Measurements from ENCODE around the gene FAM76A.
A peak's percentile ranks its signal among the peaks of the same experiment; 100 is the strongest.
"Not testable (repeated sequence)": the region's sequence is repeated elsewhere in the genome, so short reads cannot be mapped to it uniquely, and the experiment has no call there.

Gene FAM76A

GRCh38 chr1:27726173-27727044 lies 648 bp downstream of the FAM76A start:
- DNase-seq = peak; percentile 4

DNA sequence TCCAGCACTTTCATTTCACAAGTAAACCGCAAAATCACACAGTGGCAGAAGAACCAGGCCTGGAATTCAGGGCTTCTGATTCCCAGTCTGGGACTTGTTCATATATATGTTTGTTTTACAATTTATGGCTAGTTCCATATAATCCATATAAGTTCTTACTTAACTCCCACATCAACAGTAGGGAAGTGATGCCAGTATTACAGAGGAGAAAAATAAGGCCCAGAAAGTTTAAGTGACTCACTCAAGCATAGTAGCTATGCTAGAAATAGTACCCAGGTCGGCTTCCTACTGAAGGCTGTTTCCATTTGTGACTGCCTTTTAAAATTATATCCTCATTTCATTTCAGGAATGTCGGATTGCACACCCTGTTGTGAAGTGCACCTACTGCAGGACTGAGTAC lies 1.4 kb downstream of the FAM76A start:
- no peak for DNase-seq

GRCh38 chr1:27736252-27736651 lies 10.5 kb downstream of the FAM76A start:
- no peak for DNase-seq

DNA sequence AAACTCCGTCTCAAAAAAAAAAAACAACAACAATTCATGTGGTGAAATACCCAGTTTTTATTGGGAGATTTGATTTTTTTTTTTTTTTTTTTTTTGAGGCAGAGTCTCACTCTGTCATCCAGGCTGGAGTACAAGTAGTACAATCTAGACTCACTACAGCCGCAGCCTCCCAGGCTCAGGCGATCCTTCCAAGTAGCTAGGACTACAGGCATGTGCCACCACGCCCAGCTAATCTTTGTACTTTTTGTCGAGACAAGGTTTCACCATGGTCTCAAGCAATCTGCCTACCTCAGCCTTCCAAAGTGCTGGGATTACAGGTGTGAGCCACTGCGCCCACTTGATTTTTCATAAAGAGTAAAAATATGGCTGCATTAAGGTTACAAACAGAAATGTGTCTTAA lies 15.4 kb downstream of the FAM76A start:
- no peak for DNase-seq

DNA sequence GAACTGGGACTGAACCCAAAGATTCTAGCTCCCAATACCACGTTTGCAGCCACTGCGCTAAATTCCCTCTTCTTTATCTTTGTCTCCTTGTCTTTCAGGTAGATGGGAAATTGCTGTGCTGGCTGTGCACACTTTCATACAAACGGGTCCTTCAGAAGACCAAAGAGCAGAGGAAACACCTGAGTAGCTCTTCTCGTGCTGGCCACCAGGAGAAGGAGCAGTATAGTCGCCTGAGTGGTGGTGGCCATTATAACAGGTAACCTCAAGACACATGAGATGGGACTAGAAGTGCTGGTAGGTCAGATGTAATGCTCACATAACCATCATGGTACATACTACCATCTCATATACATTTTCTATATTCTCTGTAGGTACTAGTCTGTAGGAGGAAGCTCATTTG lies 18.8 kb downstream of the FAM76A start:
- DNase-seq = no peak

- no peak for DNase-seq
Measured at GRCh38 chr1:27745466-27745865, 19.7 kb downstream of the FAM76A start.

GRCh38 chr1:27752360-27752759 lies 26.6 kb downstream of the FAM76A start:
- no peak for DNase-seq

- DNase-seq = no peak
Measured at GRCh38 chr1:27755286-27755685, 29.5 kb downstream of the FAM76A start.

DNA sequence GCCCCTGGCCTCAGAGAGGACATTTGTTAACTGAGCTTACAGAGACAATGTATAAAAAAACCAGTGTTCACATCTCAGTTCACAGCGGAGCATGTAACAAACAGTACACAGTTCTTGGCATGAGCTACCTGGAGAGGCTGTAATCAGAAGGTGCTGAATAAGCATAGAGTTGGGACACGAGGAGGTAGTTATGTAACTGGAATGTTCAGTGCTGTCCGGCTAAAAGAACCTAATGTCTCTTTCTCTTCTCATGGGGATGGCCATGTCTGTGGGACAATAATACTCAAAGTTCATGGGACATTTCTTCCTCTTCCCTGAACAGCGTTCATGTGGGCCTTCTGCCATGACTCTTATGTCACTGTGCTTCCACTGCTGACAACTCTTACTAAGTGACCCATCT lies 30.1 kb downstream of the FAM76A start:
- DNase-seq = no peak

- no peak for DNase-seq
Measured at GRCh38 chr1:27759236-27759635, 33.5 kb downstream of the FAM76A start.

DNA sequence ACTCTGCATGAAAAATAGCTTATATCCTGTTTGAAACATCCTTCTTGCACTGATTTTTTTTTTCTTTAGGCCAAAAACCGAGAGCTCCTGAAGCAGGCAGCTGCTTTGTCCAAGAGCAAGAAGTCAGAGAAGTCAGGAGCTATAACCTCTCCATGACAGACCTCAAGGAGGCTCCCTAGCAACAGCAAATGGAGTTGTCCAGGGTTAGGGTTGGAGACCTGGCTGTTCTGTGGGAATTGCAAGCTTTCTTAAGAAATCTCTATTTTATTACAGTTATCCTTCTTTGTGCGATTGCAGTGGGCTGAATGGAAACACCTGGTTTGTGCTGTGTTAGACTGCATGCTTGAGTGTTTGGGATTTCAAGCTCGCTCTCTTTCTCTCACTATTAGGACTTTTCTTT lies 34.7 kb downstream of the FAM76A start:
- no peak for DNase-seq

DNA sequence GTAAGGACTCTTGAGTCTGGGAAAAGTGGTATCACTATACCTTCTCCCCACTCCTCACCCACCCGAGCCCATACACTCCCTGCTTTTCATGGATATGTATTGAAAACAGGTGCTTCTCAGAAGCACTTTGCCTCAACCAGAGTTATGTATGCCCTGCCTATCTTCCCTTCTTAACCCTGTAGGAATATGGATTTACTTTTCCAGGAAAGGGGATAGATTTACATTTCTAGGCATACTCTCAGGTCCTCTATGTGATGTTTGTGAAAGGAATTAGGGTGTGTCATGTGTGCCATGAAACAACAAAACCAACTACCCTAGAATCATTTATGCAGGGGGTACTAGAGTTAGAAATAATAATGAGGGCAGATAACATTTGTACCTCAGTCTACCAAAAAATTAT lies 36.3 kb downstream of the FAM76A start:
- no peak for DNase-seq

DNA sequence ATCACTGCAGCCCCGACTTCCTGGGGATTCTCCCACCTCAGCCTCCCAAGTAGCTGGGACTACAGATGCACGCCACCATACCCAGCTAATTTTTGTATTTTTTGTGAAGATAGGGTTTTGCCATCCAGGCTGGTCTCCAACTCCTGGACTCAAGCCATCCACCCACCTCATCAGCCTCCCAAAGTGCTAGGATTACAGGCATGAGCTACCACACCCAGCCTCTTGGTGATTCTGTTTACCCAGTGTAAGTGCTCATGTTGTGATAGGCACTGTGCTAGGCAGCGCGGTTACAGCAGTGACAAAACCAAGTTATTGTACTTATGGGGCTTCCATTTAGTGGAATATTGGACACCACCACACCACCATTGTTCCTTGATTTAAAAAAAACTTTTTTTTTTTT lies 37.6 kb downstream of the FAM76A start:
- DNase-seq = peak; percentile 23

- DNase-seq = no peak
Measured at GRCh38 chr1:27770293-27770830, 44.6 kb downstream of the FAM76A start.

DNA sequence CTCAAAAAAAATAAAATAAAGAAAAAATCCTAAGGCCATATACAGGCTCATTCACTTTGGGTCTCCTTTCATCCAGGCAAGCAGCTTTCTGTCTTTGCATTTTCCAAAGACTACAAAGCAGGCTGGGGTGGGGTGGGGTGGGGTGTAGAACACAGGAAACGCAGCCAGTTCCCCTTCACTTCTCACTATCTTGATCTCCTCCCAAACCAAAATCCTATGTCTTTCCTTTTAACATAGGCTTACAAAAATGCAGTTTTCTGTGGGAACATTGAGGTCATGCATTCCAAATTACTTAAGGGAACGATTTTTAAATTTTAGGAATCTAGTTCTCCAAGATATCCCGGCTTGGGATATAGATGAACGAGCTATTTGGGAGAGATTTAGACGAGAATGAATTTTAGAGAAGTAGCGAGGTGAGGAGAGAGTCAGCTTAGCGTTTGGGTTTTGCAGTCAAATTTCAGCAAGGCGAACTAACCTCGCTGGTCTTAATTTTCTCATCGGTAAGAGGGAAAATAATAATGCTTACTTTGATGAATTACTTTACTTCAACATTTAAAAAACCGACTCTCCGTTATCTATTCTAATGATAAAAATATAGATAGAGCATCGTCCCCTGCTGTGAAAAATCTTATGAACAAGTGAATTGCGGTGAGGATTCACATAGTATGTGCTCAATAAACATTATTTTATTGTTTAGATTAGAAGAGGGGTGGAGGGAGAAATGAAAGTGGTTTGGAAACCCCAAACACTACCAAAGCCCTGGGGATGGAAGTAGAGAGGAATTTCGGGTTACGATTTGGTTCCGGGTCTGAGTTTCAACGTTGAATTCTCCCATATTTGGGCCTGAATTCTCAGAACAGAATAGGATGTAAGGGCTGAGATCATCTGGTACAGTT lies 46.5 kb downstream of the FAM76A start:
- no peak for DNase-seq

DNA sequence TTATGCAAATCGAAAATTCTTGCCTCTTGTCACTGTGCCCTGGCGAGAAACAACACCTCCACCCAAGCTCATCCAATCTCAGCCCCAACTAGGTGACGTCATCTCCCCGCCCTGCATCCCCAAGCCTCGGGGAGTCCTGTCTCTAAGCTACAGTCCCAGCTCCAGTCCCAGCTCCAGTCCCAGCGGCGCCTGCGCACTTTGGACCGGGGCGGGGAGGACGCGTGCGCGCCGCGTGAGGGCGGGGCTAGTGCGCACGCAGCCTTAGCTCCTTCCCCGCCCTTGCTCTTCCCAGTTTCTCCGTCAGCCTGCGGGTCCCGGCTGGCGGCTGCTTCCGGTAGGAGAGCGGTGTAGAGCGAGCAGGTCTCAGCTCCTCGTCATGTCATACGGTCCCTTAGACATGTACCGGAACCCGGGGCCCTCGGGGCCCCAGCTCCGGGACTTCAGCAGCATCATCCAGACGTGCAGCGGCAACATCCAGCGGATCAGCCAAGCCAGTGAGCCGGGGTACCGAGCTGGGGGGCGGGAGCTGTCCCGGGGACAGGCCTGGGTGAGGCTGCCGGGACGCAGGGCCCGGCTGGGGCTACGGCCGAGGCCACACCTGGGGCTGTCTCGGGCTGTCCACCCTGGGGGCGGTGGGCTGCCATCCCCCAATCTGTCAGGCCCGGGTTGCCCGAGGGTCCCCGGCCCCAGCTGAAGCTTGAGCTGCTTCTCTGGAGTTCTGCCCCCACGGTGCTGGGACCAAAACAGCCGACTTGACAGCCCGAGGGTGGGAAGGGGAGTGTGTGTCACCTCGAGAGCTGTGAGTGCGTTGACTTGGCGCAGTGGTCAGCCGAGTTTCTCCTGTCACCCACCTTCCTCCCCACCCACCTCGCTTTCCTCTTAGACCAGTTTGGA lies 47.4 kb downstream of the FAM76A start, which contains the start of gene STX12:
Gene STX12, plus strand, starts transcription at position 288 of the 894 bp plus-strand sequence. Its CDS starts 89 bp downstream, at position 377.
- DNase-seq = peak; percentile 96

DNA sequence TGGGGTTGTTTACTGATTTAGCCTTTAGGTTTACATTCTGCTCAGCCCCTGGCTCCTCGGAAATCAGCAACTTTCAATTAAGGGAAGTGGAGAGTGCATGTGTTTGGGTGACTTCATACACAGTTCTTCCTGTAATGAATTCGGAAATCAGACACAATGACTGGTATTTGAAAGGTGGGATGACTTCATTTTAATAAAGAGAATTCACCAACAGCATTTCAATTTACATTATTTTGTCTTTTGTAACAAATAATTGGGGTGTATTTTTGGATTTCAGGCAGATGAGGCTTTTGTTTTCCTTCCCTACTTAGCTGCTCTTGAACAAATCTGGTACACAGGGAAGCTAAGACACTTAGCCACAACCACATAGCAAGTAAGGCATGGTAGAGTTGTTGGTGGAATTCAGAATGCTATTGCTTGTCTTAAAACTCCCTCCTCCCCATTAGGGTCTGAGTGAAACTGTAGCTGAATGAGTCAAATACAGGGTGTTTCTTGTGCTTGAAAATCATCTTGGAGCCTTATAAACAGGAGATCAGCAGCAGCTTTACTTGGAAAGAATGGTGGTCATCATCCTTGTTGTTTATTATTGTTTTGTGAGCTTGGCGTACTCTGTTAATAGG lies 48.2 kb downstream of the FAM76A start:
- no peak for DNase-seq

GRCh38 chr1:27774654-27775053 lies 48.9 kb downstream of the FAM76A start:
- no peak for DNase-seq

GRCh38 chr1:27775336-27775735 lies 49.6 kb downstream of the FAM76A start:
- not testable (repeated sequence) for DNase-seq

DNA sequence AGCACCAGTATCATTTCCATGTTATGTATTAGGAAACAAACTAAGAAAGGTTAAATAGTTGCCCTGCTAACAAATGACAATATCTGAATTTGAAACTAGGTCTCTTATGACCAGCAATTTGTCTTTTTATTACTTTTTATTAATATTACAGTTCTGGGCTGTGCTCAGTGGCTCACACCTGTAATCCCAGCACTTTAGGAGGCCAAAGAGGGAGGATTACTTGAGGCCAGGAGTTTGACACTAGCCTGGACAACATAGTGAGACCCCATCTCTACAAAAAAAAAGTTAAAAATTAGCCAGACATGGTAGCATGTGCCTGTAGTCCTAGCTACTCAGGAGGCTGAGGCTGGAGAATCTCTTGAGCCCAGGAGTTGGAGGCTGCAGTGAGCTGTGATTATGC lies 50.5 kb downstream of the FAM76A start:
- DNase-seq = not testable (repeated sequence)

DNA sequence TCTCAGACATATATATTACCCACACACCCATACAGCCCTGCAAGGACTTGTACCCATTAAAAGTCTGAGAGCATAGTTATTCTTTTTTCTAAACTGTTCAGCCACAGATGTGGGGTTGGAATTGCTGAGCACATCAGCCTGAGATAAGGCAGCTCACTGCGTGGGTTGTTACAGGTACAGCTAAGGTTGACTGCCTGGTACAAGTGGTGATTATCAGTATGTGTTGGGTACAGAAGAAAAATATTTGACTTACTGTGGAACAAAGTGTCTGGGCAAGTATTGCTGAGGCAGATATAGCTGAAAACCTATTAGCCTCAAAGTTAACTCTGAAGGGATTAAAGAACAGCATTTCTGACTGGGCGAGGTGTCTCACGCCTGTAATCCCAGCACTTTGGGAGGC lies 52.3 kb downstream of the FAM76A start:
- no peak for DNase-seq

- no peak for DNase-seq
Measured at GRCh38 chr1:27779122-27779521, 53.4 kb downstream of the FAM76A start.
